ENCODE data around the gene MYO18A.
"Not testable (repeated sequence)": the region's sequence is repeated elsewhere in the genome, so short reads cannot be mapped to it uniquely, and the experiment has no call there.

MYO18A gene

DNA sequence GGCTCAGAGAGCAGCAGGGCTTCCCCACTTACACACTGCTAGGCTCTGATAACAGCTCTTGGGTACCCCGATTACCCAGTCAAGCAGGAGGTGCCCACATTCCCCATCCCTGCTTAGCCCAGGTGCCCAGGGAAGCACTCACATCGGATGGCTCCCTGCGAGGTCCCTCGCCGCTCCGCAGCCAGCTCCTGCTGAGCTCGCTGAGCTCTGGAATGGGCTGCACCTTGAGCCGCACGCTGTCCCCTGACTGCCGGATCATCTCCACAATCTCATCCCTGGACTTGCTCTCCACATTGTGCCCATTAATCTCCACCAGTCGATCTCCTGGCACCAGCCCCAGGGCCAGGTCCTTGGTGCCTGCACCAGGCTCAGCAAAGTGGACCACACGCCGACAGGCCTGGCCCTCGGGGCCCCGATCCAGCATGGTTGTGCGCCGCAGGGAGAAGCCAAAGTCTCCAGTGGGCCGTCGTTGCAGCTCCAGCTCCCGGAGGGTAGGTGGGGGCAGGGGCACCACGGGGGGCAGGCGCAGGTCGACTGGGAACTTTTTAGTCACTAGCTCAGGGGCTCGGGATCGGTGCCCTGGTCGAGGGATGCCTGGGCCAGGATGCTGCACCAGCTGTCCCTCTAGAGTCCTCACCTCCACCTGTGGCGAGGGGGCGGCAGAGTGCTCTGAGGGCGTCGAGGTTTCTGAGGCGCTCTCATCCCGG, 14.2 kb downstream of the MYO18A start:
- no peak for DNase-seq

DNA sequence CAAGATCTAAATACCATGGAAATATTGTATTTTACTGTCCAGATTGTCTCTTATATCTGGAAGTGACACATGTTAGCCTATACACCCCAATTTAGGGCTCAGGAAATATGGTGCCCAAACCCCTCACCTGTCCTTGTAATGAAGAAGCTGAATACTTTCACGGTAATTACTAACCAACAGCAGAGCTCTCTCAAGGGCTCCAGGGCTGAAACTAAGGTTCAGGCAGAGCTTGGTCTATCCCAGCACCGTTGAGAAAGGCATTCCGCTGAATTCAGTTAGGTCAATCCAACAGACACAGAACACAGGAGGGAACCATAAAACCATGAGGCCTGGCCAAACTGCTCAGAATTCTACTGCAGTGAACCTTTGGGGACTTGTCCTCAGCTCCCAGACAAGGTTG, 14.9 kb downstream of the MYO18A start:
- no peak for DNase-seq

DNA sequence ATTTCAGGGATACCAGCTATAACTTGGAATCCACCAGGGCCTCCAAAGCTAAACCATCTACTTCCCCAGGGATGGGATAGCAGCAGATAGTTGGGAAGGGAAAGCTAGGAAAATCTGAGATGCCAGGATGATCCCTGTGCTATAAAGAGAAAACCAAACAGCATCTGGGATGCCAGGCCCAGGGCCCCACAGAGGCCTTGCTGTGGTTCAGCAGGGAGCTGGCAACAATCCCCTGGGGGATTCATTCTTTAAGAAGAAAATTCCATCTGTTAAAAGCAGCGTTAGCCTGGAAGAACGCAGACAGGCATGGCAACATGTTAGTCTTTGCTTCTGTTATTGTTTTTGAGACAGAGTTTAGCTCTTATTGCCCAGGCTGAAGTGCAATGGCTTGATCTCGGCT, 16.6 kb downstream of the MYO18A start:
- no peak for DNase-seq

DNA sequence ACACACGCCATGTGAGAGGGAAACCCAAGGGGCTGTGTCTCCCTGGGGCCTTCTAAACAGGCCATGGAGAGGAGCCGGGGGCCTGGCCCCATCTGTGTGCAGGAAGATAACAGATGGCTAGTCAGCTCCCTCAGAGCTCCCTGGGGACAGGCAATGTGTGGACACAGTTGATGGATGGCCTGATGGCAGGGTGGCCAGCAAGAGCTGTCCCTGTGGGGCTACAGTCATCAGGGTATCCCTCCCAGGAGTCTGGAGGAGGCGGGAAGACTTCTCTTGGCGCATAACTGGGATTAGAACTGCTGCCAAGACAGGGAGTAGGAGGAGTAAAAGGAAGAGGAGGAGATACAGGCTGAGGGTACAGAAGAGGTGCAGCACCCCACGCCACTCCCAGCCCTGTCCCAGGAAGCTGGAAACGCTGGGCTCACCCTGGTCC, 17.3 kb downstream of the MYO18A start:
- DNase-seq: no peak

DNA sequence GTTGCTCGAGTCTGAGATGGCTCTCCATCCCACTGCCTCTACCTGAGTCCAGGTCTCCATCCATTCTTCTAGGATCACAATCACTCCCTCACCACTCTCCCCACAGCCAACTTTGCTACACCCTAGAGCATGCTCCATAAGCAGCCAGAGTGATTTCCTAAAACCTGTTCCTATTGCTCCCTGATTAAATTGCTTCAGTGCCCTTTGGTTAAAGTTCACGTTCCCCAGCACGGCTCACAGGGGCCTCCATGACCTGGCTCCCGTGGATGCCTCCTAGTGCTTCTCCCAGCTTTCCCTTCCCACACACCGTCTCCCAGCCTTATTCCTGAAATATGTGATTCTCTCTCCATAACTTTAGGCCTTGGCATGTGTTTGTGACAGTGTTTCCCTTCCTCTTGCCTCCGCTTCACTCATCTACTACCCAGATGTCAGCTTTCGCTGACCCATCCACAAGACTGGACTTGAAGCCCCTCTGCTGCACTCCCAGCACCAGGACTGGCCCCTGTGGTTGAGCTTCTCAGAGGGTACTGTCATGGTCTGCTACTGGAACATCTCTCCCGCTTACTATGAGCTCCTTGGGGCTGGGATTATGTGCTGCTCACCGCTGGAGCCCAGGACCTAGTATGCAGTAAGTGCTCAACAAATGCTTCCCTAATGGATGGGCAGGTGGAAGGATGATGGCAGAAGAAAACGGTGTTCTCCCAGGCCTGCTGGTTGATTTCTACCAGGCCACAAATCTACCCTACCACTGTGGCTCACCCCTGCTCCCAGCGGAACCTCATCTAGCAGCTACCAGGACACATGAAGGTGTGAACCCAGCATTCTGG, 17.9 kb downstream of the MYO18A start:
- no peak for DNase-seq

DNA sequence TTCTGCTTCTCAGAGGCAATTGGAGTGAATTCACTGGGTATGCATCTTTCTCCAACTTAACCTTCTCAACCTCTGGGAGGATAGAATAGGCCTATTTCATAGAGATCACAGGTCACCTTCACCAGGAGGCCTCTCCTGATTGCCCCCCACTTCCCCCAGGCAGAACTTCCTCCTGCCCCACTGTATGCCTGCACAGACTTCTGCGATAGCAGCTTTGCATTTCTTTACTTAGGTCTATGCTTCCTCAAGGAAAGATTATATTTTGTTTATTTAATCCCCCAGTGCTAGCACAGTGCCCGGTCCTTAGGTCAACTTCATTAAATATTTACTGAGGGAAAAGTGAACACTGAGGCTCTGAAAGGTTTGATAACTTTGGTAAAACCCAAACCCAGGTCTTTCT, 19.9 kb downstream of the MYO18A start:
- no peak for DNase-seq

DNA sequence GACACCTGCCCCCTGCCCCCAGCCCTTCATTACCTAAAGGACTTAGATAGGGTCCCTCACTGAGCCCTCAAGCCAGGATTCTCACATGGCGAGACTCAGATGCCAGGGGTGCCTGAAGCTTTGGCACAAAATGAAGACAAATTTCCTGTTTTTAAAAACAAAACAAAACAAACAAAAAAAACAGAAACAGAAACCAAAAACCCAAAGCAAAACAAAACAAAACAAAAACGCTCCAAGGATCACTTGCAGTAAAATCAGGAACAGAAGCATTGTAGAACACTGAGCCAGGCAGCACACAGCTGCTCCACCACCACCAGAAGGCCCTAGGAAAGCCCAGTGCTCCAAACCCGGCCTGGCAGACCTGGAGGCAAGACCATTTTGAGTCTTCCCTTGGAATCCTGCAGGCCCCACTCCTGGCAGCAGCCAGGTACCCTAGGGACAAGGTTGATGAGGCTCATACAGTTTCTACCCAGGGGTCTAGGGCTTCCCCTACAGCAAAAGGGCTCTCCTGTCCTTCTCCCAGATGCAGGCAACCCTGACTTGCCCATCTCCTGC, 20.8 kb downstream of the MYO18A start:
- no peak for DNase-seq

DNA sequence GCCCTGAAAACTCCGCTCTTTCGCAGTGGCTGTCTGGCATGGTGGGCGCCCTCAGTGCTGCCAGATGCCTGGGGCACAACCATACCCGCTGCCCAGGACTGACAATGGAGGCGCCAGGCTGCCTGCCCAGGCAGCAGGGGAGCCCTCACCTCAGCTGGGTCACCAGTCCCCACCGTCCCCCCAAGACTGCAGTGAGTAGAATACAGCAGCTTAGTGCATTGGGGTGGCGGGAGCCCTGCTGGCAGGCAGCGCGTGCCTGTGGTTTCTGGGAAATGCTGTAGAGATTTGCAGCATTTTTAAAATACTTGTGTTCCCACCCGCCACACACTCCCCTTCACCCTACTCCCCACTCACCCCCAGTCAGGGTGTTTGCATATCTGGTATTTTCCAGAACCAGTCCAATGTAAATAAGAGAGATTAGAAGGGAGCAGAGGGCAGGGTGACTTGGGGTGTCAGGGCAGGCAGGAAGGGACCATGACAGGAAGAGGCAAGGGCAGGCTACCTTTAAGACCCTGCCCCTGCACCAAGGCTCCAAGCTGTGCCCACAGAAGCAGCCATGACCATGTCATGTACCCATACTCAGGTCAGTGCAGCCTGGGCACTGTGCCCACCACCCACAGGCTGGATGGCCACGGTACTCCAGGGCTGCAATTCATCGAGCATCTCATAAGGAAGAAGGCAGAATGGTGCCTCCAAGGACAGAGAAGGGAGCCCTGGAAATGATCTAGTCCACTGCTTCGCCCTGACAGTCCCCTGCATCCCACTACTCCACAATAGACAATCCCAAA, 21.5 kb downstream of the MYO18A start:
- DNase-seq: no peak

DNA sequence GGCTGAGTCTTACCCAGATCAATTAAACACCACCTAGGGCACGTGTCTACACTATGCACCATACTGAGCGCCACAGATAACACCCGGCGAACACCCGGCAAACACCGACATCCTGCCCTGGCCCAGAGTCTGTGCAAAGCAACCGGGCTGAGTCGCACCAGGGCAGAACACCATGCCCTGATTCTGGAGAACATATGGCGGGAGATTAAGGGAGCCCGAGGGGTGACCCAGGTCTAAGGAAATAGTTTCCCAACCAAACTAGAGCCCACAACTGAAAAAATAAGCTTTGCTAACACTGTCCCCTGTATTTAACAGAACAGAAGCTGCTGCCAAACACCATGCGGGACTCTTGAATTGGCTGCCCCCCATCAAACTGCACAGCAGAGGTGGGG, 22.1 kb downstream of the MYO18A start:
- no peak for DNase-seq

DNA sequence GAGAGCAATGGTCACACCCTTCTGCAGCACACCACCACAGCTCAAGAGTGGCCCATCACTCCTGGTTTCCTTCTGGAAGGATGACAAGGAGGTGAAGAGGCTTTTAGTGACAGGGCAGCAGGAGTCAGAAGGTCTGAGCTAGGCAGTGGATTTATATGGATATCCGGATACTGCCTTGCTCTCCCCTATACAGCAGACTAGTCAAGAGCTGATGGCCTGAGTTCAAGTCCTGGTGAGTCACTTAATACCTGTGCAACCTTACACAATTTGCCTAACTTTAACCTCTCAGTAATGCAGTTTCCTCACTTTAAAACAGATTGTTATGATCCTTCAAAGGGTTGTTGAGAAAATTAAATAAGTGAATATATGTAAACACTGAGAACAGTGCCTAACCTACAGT, 22.9 kb downstream of the MYO18A start:
- no peak for DNase-seq

DNA sequence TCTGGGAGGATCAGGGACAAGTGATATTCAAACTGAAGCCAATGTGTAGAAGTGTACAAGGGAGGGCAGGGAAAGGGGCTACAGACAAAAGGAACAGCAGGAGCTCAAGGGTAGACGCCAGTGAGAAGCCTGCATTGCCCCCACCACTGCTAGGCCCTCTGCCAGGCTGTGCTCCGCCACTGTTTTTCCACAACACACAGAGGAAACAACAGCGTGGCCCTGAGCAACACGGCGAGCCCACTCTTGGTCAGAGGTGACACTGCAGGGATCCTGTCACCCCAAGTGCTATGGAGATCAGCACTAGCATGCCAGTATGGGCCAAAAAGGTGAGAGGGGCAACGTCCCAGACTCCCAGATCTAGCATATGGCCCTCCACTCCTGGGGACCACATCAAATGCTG, 23.4 kb downstream of the MYO18A start:
- DNase-seq: no peak

DNA sequence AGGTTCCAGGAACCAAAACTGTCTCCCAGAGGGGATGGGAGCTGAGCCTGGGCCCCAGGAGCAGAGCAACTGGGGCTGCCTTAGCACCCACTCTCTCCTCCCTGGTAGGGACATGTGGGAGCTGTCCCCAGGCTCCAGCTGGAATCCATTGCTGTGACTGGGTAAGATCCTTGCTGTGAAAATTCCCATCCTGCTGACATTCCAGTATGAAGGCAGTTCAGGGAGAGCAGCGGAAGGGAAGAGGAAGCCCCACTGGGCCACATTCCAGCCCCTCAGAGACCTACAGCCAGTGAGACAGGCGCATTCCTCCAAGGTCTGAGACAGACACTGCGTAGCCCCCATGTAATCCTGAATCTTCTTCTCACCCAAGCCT, 24.2 kb downstream of the MYO18A start:
- DNase-seq: no peak

DNA sequence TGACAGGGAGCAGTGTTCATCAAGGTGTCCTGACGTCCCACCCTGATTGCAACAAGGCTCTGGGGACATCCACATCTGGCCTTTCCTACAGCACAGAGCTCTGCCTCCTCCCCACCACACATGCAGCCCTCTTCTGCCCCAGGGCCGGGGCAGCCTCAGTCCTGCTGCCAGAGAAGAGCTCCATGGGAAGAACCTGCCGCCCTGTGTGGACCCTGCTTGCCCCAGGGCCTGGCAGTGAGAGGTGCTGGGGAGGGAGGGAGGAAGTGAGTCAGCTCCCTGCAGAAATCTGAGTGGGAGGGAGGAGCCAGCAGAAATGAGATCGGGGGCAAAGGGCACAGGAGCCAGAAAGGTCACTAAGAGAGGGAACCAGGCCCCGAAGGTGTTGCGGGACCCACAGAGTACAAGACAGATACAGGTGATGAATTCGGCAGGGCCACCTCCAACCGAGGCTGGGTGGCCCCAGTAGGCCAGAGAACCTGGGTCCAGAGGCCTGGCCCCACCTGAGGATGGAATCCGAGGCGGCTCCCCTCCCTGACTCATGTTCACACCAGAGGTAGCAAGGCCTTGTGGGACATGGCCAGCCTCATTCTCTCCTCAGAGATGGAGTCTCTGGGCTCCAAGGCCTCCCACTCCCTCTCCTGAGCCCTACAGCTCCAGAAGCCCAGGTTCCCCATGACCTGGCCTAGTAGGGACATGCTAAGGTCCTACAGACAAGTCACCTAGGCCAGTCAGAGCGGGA, 24.8 kb downstream of the MYO18A start:
- DNase-seq: peak; percentile 55

DNA sequence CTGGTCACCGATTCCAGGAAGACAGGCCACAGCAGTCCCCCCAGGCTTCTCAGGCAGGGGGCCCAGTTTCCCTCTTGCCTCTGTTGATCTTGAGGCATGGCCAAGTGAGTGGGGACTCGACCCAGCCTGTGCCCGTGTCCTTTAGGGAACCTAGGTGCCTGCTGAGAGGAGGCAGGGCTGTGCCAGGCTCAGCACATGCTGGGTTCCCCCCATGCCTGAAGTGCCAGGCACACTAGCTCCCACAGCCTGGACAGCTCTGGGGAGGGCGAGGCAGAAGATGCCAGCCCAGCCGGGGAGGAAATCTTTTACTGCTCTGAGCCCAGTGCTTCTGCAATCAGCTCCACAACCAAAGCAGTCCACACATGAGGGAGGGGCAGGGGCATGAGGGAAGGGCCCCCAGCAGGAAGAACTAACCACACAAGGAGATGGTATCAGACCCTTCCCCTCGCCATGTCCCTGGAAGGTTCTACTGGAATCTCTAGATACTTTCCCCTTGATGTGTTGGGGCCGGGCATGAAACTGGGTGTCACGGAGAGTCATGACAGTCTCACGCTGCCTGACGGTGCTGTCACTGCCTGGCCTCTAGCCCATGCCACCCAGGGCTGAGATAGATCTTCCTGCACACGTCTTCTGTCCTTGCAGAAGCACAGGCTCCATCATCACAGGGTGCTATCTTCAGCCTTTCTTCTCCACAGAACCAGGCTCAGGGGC, 25.5 kb downstream of the MYO18A start:
- DNase-seq: no peak

DNA sequence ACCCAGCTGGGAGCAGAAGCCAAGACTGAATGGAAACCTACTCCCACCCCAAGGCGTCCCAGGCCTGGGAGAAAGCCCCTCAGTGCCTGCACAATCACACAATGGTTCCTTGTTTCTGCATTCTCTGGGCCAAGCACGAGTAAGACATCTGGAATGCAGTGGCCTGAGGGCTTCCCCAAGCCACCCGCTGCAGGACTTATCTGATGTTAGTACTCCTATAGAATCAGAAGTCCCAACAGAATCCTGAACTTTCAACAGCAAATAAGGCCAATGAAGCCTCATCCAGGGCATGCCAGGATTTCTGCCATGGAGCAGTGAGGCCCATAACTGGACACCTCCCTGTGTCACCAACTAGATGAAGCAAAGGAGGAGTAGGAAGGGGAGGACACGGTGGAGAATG, 28.6 kb downstream of the MYO18A start:
- DNase-seq: no peak

DNA sequence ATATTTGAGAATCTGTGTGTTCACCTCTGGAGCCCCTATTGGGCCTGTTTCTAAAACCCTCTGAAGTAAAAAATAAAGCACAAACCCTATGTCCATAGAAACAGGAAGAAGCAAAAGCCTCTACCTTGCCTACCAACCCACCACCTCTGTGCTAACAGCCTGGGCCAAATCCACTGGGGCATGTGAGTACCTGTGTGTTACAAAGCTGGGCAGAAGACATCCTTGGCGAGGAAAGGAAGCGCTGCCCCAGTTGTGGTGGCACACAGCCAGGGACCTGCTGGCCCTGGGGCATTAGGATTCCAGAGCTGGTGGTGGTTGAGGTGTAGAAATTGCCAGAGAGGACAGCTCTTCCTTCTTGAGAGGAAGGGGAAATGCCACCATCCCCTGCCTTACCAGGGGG, 30.0 kb downstream of the MYO18A start:
- no peak for DNase-seq

DNA sequence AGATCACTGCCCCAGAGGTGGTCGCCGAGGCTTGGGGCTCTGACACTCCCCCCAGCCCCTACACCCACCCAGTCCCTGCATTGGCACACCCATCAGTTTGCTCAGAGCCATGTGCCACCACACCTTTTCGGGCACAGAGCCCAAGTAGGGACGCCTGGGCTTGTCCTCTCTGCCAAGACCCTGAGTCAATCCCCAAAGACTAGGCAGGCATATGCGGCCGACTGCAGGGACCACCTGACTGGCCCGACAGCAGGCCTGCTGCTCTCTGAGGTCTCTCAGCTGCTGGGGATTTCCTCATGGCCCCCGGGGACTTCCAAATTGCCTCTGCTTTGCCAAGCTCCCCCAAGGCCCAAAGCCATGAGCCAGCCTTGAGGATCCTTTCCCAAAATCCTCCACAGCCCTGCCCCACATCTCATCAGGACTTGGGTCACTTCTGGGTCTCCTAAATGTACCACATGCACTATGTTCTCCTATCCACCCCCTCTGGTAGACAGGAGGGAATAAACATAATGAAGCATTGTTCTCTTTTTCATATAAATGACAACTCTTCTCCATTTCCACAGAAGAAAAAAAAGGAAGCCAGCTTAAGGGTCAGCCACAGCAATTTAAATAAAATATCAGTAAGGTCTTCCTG, 30.6 kb downstream of the MYO18A start:
- DNase-seq: no peak

DNA sequence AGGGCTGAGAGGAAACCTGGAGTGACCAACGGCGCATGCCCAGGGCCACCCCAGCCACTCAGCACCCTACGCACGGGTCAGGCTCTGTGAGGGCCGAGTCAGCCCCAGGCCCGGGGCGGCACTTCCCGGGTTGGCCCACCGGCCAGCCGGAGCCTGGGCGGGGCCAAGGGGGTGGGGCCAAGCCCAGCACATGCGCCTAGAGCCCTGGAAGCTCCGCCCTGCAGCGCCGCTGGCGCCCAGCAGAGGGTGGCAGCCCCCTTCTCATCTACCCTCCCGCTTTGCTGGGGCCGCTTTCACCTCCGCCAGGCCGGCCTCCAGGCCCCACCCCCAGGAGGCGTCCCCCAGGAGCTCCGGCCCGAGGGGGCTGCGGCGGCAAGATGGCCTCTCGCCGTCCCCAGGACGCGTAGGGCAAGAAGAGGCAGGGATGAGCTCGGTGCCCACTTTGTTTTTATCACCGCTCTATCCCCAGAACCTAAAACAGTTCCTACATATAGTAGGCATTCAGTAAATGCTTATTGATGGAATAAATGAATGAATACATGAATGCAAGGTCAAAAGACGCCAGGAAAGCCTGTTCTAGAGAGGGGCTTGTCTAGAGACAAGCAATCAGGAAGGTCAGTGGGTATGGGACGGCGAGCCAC, 31.3 kb downstream of the MYO18A start:
- DNase-seq: peak; percentile 91

DNA sequence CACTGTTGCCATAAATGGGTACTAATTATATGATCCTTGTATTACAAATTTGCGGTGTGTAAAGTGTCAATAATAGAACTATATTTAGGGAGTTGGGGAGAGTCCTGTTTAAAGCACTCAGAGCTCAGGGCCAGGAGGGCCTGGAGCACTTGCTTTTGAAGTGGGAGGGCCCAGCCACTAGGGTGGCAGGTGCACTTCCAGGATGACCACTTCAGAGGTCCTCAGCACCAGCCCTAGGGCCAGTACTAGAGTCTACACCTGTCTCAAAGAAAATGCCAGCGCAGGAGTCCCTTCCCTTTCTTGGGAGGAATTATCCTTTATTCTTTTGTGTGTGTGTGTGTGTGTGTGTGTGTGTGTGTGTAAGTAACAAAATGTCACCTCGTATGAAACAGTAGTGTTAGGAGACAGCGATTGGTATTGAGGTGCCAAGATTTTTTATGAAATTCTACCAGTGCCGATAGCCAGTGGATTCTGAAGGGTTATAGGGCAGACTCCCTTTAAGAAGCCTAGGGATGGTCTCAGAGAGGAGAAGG, 31.9 kb downstream of the MYO18A start:
- DNase-seq: no peak

DNA sequence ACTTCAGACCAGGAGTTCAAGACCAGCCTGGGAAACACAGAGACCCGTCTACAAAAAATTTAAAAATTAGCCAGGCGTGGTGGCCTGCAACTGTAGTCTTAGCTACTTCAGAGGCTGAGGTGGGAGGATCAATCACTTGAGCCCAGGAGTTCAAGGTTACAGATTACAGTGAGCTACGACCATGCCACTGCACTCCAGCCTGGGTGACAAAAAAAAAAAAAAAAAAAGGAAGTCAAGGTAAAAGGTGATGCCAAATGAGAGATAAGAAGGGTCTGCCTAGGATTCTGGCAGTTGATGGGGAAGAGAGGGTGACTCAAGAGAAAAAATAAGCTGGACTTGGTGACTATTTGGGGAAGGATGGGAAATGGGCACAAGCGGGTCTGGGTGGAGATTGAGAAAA, 32.5 kb downstream of the MYO18A start:
- no peak for DNase-seq

DNA sequence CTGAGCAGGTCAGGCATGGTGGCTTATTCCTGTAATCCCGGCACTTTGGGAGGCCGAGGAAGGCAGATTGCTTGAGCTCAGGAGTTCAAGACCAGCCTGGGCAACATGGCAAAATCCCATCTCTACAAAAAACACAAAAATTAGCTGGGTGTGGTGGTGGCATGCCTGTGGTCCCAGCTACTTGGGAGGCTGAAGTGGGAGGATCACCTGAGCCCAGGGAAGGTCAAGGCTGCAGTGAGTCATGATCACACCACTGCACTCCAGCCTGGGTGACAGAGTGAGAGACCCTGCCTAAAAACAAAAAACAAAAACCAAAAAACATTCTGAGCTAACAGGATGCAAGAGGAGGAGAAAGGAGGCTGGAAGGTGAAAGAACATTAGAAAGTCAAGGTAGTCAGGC, 33.0 kb downstream of the MYO18A start:
- DNase-seq: not testable (repeated sequence)

Measured in activated gamma-delta T cell treated with Interleukin-2 at 50 U/mL for 16 hours (primary cell).